GM10847 (cell line): ENCODE data around the gene FOXK1.
A peak's percentile ranks its signal among the peaks of the same experiment; 100 is the strongest.

ENCODE experiments used
- POLR2A ChIP-seq: IDR thresholded peaks from 2 replicates; pipeline ENCODE4 v1.6.1; 2011; ENCODE audit not compliant: insufficient read length; ENCODE audit errors: extremely low read depth

Gene FOXK1

GRCh38 chr7:4681886-4682620 is at the start of gene FOXK1:
FOXK1 (plus strand) TSS chr7:4682295; CDS start chr7:4682309, 14 bp downstream.
- peak; percentile 55 for TF ChIP-seq POLR2A

- TF ChIP-seq POLR2A: no peak
These were observed 49.1 kb upstream of the FOXK1 start for GRCh38 chr7:4633012-4633411.

GRCh38 chr7:4634166-4634565 is 47.9 kb upstream of the FOXK1 start:
- TF ChIP-seq POLR2A: no peak

DNA sequence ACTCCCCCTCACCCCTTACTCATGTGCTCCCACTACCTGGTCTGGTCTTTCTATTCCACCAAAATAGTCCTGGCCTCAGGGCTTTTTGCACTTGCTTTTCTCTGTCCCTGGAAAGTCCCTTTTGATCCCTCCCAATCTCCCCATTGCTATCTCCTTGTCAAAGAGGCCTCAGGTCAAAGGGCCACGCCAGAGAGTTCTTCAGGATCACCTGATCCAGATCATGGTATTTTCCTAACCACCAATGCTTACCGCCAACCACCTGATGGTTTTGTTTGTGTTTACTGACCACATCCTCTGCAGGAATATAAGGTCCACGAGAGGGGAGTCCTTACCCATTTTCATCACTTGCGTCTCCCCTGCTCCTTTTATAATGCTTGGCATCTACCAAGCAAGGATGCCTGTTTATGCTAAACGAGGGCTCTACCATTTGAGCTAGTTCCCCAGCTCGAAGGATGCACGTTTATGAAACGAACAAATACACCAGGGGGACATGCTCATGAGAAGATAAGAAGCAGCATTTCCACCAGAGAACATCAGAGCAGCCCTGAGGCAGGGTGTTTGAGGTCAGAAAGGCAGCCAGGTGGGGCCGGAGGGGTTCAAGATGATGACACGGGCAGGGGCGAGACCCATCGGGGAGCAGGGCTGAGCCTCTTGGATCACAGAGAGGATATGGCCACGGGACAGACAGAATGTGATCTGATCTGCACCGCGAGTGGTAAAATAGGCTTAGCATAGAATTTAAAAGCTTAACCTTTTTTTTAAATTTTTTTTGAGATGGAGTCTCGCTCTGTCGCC is 43.1 kb upstream of the FOXK1 start:
- TF ChIP-seq POLR2A: no peak

DNA sequence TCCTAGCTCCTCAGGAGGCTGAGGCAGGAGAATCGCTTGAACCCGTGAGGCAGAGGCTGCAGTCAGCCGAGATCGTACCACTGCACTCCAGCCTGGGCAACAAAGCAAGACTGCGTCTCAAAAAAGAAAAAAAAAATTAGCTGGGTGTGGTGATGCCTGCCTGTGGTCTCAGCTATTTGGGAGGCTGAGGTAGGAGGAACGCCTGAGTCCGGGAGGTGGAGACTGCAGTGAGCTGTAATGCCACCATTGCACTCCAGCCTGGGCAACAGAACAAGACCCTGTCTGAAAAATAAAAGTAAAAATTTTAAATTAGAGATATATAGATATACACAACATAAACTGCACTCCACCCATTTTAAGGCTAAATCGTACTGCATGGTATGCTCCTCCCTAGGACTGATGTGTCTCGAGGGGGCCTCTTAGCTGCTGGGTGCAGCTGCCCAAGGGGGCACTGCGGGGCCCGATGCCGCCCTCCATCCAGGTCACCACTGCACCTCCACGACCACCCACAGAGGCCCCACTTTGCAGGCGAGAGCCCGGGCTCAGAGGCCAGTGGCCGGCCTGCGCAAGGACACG is 40.9 kb upstream of the FOXK1 start:
- TF ChIP-seq POLR2A: peak; percentile 64

GRCh38 chr7:4641667-4642467 is 40.2 kb upstream of the FOXK1 start:
- peak; percentile 94 for TF ChIP-seq POLR2A

DNA sequence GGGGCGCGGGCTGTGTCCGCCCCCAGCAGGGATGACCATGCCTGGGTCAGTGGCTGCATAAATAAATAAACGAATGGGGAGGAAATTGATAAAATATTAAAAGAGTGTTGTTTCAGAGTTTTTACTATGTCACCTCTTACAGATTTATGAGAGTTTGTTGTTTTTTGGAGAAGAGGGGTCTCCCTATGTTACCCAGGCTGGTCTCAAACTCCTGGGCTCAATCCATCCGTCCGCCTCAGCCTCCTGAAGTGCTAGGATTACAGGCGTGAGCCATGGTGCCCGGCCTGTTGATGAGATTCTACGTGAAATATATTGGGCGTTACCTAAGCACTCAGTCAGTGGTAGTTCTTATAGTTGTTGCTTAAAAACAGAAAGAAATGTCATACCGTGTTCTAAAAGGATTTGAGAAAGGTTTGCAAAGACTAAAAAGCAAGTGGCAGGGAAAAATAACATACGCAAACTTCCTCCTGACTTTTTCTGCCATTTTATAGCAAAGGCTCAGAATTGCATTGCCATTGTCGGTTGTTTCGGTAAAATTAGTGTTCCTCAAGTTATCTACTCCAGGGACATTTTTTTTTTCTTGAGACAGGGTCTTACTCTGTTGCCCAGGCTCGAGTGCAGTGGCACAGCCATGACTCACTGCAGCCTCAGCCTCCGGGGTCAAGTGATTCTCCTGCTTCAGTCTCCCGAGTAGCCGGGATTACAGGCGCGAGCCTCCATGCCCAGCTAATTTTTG is 39.5 kb upstream of the FOXK1 start:
- no peak for TF ChIP-seq POLR2A

GRCh38 chr7:4645246-4645645 is 36.8 kb upstream of the FOXK1 start:
- TF ChIP-seq POLR2A: no peak

DNA sequence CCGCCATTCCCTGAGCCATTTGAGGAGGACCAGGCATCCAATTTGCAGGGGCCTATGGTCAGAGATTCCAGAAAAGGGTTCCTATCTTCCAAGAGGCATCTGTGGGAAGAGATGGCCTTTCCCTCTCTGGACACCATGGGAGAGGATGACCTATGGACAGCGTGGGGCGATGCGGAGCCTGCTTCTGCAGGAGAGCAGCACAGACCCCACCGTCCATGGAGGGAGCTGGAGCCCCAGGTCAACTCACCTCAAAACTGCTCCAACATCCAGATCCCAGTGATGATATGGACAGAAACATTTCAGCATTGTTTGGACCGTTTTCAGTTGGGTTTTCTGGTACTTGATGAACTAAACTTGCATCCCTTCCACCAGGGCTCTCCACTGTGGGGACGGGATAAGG is 34.0 kb upstream of the FOXK1 start:
- no peak for TF ChIP-seq POLR2A

DNA sequence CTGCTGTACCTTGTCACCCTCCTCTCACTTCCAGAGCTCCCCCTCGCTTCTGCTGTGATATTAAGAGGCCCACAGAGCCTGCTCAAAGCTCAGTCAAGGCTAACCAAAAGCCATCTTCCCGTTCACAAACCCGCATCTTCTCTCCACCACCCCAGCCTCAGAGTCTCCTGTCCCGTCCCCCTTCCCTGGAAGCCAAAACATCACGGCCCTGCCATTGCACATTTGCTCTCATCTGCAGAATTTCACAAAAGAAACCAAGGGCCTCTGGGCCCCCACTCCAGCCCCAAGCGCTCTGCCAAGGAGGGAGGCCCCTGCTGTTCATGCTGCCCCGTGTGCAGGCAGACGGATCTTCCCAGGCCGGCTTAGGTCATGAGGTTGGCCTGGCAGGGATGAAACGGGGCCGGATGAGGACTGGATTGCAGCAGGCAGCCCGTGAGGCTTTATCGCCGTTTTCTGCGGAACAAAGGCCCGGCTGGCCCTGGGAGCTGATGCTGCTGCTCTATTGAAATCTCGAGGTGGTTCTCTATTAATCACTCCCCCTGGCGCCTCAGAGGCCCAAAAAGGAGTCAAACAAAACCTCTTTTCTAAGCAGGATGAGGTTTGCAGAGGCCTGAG is 31.6 kb upstream of the FOXK1 start:
- no peak for TF ChIP-seq POLR2A

- TF ChIP-seq POLR2A: no peak
These were observed 28.3 kb upstream of the FOXK1 start for GRCh38 chr7:4653771-4654170.

DNA sequence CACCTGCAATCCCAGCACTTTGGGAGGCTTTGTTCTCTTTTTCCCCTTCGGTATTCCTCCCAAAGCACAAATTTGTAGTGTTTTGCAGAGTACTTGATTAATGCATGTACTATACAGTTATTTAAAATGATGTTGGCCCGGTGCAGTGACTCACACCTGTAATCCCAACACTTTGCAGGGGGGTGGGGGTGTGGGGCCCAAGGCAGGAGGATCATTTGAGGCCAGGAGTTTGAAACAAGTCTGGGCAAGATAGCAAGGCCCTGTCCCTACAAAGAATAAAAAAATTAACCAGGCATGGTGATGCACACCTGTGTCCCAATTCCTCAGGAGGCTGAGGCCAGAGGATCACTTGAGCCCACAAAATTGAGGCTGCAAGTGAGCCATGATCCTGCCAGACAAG is 26.8 kb upstream of the FOXK1 start:
- no peak for TF ChIP-seq POLR2A

DNA sequence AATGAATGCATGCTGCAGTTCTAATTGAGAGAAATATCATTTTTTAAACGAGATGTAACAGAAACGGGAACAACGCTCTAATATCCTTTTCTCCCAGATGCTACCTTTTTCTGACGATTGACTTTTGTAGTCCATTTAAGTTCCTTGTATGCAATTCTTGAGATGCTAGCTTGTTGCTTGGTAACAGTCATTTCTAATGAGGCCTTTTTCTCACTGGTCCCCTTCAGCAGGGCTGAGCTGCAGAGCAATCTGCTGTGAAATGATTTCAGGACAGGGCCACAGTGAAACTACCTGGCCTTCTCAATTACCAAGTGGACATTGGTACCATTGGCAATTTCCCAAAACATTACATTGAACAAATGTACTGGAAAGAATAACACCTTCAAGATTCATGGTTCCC is 26.2 kb upstream of the FOXK1 start:
- TF ChIP-seq POLR2A: no peak
